22Rv1 (cell line): ENCODE results near the gene SLC22A13.

Source experiments
- CTCF ChIP-seq: fragments of 450-650 bp; IDR thresholded peaks from 2 replicates; pipeline ENCODE4 v1.5.1; 2017; ENCODE audit warnings: mild to moderate bottlenecking
- ZFX ChIP-seq: fragments of 450-650 bp; IDR thresholded peaks from 2 replicates; pipeline ENCODE4 v1.6.1; 2017; ENCODE audit warnings: antibody characterized with exemption, borderline replicate concordance

- TF ChIP-seq CTCF (no peak), ZFX (no peak)
Observed at GRCh38 chr3:38260474-38260873, 5.1 kb upstream of the SLC22A13 start.
